Stimulated activated CD8-positive, alpha-beta memory T cell treated with anti-CD3 and anti-CD28 coated beads, Interleukin-12 subunit alpha, Interleukin-12 subunit beta, amount 100 ng/mL, for 4 hours (primary cell): ENCODE measurements around the gene WSCD2.

ENCODE experiments used
- DNase-seq: peaks from one replicate; pipeline ENCODE4 v3.0.0-alpha.2; 2020; ENCODE audit warnings: low read depth

WSCD2 gene

DNA sequence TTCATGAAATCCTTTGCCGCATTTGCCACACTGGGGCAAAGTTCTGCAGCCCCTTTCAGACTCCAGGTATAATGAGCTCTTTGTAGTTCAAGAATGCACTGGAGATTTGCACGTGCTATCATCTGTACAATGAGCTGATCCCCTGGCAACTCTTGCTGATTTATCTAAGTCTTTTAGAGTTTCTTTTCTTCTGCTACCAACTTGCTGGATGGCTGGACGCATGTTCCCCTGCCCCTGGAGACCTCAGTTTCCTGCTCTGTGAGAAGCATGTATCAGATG is 106.8 kb downstream of the WSCD2 start:
- DNase-seq, result no peak

GRCh38 chr12:108236366-108236765 is 107.3 kb downstream of the WSCD2 start:
- DNase-seq, result no peak

DNA sequence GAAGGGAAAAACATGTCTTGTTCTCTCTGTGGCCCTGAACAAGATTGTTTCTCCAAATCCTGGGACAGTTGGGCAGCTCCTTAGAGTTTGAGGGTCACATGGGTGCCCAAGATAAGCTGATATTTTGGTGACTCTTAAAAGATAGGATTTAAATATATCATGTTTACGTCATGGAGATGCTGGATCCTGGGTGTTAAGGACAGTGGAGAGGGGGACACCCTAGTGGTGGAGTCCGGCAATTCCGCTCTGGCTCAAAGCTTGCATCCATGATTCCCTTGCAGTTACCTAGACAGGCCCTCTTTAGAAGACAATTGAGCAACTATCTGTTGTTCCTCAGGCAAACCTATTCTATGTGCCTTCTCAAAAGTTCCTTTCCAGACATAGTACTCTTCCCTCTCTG is 108.2 kb downstream of the WSCD2 start:
- DNase-seq, result no peak

DNA sequence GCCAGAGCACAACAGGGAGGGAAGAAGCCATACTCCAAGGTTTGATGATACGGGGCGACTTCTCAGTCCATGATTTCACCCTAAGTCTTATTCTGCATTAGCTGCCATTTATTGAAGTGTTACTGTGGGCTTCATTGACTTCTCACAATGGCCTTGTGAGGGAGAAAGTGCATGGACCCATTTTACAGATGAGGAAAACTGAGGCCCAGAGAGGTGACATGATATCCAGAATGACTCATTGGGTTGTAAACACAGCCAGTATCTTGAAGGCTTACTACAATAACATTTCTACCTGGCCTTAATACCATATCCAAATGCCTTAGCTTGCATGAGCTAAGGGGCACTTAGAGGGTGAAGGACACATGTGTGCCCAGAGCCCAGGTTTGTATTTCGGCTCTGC is 109.4 kb downstream of the WSCD2 start:
- no peak for DNase-seq

DNA sequence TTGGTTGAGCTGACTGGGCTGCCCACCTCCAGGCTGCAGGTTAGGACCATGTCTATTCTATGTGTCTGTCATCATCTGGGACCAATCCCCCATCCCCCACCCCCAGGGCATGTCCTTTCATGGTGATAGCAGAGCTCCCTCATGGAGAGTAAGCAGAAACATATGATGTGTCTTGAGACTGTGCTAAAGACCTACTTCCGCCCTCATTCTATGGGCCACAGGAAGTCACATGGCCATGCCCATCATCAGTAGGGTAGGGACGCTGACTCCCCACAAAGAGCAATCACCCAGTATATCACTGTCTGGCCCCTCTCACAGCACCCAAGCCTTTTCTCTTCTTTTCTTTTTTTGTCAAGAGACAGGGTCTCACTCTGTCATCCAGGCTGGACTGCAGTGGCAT is 110.3 kb downstream of the WSCD2 start:
- DNase-seq, result no peak

DNA sequence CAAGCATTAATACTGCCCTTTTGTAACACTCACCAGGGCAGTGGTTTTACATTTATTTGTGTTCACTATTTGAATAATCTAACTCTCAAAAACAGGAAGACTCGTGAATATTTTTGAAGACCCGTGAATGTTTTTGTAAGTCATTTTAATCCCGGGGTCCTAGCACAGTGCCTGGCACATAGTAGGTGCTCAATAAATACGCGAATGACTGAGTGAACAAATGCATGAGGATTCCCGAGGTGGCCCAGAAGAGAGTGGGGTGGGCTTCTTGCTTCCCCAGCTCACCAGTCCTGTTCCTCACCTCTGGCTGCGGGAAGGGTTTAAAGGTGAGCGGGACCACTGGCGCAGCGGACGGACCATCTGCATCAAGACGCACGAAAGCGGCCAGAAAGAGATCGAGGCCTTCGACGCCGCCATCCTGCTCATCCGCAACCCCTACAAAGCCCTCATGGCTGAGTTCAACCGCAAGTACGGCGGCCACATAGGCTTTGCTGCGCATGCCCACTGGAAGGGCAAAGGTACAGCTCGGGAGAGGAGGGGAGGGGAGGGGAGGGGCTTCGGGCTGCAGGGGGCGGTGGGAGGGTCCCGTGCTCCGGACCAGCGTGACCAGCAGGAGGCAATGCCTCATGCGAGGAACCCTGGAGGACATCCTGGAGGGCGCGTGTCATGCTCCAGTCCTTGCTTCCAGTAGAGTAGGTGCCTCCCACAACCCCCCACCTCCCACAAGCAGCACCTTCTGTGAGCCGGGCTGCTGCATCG is 111.1 kb downstream of the WSCD2 start:
- no peak for DNase-seq

DNA sequence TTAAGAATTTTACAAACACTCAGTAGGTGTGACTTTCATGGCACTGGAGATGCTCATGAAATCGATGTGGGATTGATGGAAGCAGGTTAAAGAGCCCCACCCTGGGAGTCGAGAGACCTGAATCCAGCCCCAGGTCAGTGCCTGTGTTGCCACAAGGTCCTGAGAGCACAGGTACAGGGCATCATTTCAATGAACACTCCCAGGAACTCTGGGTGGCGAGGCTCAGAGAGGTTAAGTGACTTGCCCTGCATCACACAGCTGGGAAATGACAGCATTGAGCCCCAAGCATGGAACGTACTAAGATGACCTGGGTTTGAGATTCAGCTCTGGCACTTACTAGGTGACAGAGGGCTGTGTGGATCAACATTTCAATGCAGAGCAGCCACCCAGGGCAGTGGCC is 111.8 kb downstream of the WSCD2 start:
- no peak for DNase-seq

DNA sequence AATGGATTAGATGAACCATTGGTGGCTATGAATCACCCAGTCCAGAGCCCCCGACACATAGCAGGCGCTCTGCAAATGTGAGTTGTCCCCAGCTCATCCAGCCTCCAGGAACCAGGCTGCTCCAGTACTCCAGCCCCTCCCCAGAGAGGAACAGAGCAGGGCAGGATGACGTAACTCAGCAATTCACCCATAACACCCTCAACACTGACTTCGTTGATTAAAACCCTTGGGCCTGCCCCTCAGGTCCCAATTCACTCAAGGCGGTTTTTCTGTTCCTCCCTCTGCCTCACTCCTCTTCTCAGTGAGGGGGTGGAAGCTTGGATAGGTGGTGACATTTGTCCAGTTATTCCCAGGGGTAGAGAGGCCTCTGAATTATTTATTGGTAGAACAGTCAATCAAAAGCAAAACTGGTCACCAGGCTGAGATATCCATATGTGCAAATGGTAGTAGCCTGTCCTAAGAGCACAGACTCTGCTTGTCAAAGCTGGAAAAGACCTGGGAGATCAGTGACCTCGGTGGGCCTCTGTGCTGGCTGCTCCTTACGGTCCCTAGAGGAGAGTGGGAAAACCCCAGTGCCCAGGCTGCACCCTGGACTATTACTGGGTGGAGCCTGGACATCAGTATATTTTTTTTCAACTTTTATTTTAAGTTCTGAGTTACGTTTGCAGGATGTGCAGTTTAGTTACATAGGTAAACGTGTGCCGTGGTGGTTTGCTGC is 113.1 kb downstream of the WSCD2 start:
- DNase-seq, result no peak

DNA sequence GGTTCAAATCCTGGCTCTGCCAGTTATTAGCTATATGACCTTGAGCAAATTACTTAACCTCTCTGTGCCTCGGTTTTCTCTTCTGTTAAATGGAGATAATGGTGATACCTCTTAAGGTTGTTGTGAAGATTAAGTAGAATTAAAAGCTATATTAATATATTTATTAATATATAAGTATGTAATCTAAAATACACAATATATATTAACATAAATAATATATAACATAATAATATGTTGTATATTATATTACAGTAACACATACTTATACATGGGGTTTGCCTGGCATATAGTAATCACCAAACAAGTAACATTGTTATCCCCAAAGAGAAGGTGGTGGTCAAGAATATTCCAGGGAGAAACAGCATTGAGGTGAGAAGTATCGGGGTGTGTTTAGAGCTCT is 118.0 kb downstream of the WSCD2 start:
- no peak for DNase-seq

- no peak for DNase-seq
Observed at GRCh38 chr12:108248011-108248410, 118.9 kb downstream of the WSCD2 start.

GRCh38 chr12:108252523-108252922 is 123.4 kb downstream of the WSCD2 start:
- DNase-seq, result no peak

DNA sequence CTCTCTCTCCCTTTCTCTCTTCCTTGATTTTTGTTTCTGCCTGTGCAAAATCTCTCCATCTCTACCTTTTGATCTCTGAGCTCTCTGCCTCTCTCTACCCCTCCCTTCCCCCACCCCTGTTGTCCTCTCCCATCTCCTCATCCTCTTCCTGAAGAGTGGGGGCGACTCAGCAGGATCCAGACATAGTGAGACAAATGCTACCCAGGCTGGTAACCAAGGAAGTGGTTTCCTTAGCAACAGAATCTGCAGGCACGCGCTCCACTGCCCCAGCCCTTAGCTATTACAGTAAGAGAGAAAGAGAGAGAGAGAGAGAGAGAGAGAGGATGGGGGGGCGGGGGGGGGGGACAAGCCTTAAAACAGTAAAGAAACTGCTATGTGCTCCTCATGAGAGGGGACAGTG is 124.5 kb downstream of the WSCD2 start:
- DNase-seq, result no peak

GRCh38 chr12:108254030-108254429 is 124.9 kb downstream of the WSCD2 start:
- DNase-seq, result no peak

- DNase-seq, result no peak
Observed at GRCh38 chr12:108254517-108255251, 125.6 kb downstream of the WSCD2 start.

DNA sequence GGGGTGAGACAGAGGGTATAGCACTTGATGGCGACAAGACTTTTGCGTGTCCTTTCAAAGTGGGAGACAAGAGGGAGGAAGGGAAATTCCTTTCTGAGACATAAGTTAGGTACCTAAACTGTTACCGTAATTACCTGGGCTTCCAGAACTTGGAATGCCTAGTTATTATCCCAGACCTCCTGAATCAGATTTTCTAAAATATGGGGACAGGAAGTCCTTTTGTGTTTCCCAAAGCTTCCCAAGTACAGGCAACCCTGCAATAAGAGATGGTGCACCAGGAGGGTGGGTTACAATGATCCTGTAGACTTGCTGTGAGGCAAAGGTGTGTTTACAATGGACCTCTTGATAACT is 126.1 kb downstream of the WSCD2 start:
- DNase-seq, result no peak

DNA sequence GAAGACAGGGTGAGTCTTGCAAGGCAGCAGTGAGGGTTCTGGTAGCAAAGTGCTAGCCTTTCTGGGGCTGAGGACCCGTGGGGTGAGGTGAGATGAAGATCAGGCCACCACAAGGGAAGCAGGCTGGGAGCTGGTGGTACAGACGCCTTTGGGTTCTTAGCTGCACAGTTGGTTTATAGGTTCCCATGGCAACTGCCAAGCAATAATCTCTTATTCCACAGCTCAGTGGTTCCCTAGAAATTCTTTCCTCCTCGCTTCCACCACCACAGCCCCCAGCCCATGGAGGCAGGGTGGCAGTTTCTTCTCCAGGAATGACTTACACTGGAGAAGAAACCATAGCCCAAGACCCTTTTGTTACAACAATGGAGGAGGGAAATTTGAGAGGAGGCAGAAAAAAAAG is 127.9 kb downstream of the WSCD2 start:
- no peak for DNase-seq

DNA sequence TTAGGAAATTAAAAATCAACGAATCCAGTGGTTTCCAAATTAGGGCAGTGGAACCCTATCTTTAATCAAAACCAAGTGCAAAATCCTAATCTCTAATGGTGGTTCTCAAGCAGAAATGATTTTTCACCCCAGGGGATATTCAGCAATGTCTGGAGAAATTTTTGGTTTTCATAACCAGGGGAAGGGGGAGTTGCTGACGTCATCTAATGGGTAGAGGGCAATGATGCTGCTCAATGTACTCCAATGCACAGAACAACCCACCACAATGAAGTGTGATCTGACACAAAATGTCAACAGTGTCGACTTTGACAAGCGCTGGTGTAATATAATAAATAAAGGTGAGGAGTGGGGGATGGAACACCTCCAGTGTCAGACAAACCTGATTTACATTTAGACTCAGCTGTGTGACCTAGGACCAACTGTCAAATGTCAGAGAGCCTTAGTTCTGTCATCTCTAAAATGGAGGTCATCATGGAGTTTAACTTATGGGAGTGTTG is 128.6 kb downstream of the WSCD2 start:
- no peak for DNase-seq

DNA sequence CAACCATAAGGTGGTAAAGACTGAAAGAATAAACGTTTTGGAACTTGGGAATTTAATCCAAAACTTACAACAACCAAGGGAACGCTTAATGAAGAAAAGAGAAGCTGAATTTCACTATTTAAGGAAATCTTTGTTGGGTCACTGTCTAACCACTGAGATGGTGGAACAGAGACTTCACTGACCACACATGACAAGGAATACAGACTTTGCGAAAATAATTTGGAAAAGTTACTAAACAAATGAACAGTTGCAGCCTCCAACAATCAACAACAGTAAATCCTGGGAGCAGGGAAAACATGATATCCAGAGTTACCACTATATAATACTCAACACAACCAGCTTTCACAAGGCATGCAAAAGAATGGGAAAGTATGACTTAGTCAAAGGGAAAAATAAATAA is 131.0 kb downstream of the WSCD2 start:
- DNase-seq, result no peak

- no peak for DNase-seq
Observed at GRCh38 chr12:108260969-108261368, 131.9 kb downstream of the WSCD2 start.

DNA sequence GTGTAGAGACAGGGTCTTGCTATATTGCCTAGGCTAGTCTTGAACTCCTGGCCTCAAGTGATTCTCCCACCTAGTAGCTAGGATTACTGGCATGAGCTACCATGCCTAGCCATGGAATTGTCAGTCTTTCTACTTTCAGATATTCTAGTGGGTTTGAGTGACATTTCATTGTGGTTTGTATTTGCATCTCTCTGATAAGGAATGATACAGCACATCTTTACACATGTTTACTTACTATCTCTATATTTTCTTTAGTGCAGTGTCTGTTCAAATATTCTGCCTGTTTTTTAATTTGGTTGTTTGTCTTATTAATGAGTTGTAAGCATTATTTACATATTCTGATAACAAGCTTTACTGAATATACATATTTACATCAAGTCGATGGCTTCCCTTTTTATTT is 136.4 kb downstream of the WSCD2 start:
- DNase-seq, result no peak

- no peak for DNase-seq
Observed at GRCh38 chr12:108266131-108266530, 137.0 kb downstream of the WSCD2 start.

GRCh38 chr12:108267450-108267849 is 138.4 kb downstream of the WSCD2 start:
- no peak for DNase-seq

- DNase-seq, result no peak
Observed at GRCh38 chr12:108268397-108268796, 139.3 kb downstream of the WSCD2 start.
